ENCODE data around the gene MISP3. TPM values are rescaled to one million over a fixed set of nuclear protein-coding genes. Genes with fewer than 3 reads are reported as not detected.

Gene MISP3
- total RNA-seq, 1 donor from 2014 or later = not detected

DNA sequence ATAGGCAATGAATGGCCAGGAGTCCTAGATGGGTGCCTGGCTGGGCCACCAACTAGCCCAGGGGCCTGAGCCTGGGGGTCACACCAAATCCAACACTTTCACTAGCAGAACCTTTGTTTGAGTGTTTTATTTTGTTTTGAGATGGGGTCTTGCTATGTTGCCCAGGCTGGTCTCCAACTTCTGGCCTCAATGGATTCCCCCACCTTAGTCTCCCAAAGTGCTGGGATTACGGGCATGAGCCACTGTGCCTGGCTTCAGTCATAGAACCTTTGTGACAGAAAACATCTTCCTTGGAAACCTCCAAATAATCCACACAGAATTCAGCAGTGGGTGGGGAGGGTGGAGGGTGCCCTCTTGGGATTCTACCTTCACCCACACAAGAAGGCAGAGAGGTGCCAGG, 38.9 kb downstream of the MISP3 start:
- Histone ChIP-seq H3K36me3 (ENCODE audit: control insufficient read depth in 3 of 3, insufficient read depth in 3 of 3, low read length in 3 of 3) (peaks cover 0 to 7% (median 0%) of the 10 kb centered on the region in 3 donors), H3K9me3 (ENCODE audit: control insufficient read depth in 3 of 3, low read length in 3 of 3) (no peaks in the 10 kb centered on the region), H3K4me3 (ENCODE audit: low read length in 3 of 3) (no peak overlapping the region), H3K27me3 (ENCODE audit: control insufficient read depth in 3 of 3, insufficient read depth in 3 of 3, low read length in 3 of 3) (no peaks in the 10 kb centered on the region), H3K27ac (ENCODE audit: low read depth, low read length) (no peak overlapping the region), H3K9ac (ENCODE audit: low read depth in 1 of 3, low read length in 3 of 3) (peak overlapping the region in 1 of 3 donors; percentile 51), H3K4me1 (ENCODE audit: control insufficient read depth in 3 of 3, insufficient read depth in 3 of 3, low read length in 3 of 3) (peaks cover 69 to 78% (median 71%) of the 10 kb centered on the region in 3 donors)

DNA sequence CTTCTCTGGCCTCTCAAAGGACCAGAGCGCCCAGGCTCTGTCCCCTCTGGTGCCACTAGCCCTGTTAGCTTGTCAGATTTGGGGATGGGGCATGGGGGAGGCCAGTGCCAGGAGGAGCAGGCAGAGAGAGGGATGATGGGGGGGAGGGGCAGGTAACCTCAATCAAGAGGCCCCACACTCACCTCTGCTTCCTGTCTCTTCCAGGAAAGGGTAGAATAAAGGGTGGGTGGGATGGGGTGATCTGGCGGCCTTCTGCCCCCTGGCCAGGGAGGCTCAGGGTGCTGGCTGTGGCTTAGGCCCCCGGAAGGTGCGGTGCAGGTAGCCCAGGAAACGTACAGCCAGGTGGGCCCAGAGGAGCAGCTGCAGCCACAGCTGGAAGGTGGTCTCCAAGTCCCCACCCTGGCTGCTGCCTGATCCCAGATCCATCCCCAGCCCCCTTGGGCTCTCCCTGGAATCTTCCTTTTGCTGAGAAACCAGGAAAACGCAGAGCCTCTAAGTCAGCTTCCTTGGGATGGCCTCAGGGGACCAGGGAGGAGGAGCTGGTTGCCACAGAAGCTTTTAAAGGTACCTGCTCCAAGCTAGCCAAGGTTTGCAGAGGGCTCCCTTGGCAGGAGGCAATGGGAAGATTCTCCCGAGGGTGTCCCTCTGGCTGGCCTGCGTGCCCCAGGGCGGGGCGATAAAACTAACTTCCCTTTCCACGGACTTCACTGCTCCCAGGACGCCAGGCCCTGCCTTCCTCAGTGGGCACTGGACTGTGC, 39.6 kb downstream of the MISP3 start:
- no peaks in the 10 kb centered on the region for H3K9me3 ChIP-seq (ENCODE audit: control insufficient read depth in 3 of 3, low read length in 3 of 3)
- no peaks in the 10 kb centered on the region for H3K27me3 ChIP-seq (ENCODE audit: control insufficient read depth in 3 of 3, insufficient read depth in 3 of 3, low read length in 3 of 3)
- H3K27ac ChIP-seq (ENCODE audit: low read depth, low read length) = peak overlapping the region; percentile 83
- H3K4me1 ChIP-seq (ENCODE audit: control insufficient read depth in 3 of 3, insufficient read depth in 3 of 3, low read length in 3 of 3) = peaks cover 70 to 80% (median 71%) of the 10 kb centered on the region in 3 donors
- peak overlapping the region; percentile 76 to 84 (median 77) for H3K9ac ChIP-seq (ENCODE audit: low read depth in 1 of 3, low read length in 3 of 3)
- H3K36me3 ChIP-seq (ENCODE audit: control insufficient read depth in 3 of 3, insufficient read depth in 3 of 3, low read length in 3 of 3) = peaks cover 0 to 2% (median 0%) of the 10 kb centered on the region in 3 donors
- H3K4me3 ChIP-seq (ENCODE audit: low read length in 3 of 3) = peak overlapping the region; percentile 59 to 73 (median 63)

DNA sequence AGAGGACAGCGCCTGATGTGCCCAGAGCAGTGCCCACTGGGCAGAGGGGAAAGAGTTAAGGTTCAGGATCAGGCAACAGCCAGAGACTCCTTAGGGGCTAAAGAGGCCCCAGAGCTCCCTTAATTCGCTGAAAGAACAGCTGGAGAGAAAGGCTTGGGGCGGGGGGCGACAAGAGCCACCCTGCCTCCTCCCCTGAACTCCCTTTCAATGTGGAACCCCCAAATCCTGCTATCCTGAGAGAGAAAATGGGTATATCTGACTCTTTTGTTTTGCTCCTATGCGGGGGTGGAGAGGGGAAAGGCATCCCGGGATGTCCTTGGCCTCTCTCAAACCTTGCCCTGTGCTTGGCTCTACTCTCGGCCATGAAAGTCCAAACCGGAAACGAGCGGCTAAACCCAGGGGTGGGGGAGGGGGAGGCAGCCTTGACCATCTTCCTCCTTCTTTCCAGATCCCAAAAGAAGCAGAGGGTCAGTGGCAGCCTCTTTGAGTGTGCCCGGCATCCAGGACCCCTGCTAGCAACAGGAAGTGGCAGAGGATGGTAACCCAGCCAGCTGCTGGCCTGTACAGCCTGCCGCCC, 40.3 kb downstream of the MISP3 start:
- Histone ChIP-seq H3K4me1 (ENCODE audit: control insufficient read depth in 3 of 3, insufficient read depth in 3 of 3, low read length in 3 of 3) (peaks cover 63 to 74% (median 64%) of the 10 kb centered on the region in 3 donors), H3K9ac (ENCODE audit: low read depth in 1 of 3, low read length in 3 of 3) (peak overlapping the region; percentile 76 to 84 (median 77)), H3K27me3 (ENCODE audit: control insufficient read depth in 3 of 3, insufficient read depth in 3 of 3, low read length in 3 of 3) (no peaks in the 10 kb centered on the region), H3K9me3 (ENCODE audit: control insufficient read depth in 3 of 3, low read length in 3 of 3) (no peaks in the 10 kb centered on the region), H3K36me3 (ENCODE audit: control insufficient read depth in 3 of 3, insufficient read depth in 3 of 3, low read length in 3 of 3) (peaks cover 0 to 2% (median 0%) of the 10 kb centered on the region in 3 donors), H3K4me3 (ENCODE audit: low read length in 3 of 3) (peak overlapping the region; percentile 59 to 73 (median 63)), H3K27ac (ENCODE audit: low read depth, low read length) (peak overlapping the region; percentile 83)

DNA sequence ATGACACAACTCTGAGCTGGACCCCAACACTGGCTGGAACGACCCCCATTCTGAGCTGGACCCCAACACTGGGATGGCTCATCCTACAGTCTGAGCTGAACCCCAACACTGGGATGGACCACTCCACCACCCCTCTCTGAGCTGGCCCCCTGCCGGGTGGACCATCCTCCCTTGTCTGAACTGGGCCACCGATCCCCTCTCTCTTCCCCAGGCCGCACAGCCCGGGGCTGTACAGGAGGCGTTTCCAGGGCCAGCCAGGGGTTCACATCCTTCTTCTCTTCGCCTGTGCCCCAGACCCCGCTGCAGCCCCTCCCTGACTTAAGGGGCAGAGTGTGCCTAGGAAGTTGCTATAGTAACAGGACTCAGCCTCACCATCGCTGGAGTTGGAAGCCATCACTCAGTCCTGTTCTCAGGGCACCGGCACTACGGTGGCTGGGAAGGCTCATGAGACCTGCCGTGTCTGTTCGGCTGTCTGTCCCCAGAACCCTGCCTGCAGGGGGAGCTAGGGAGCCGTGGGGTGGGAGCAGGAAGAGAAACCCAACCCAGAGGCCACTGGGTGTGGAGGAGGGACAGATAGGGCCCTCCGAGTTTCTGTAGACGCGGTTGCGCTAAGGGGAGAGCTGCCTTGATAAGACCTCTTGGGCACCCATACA, 41.3 kb downstream of the MISP3 start:
- peaks cover 65 to 76% (median 67%) of the 10 kb centered on the region in 3 donors for H3K4me1 ChIP-seq (ENCODE audit: control insufficient read depth in 3 of 3, insufficient read depth in 3 of 3, low read length in 3 of 3)
- H3K4me3 ChIP-seq (ENCODE audit: low read length in 3 of 3) = peak overlapping the region; percentile 59 to 73 (median 63)
- no peaks in the 10 kb centered on the region for H3K9me3 ChIP-seq (ENCODE audit: control insufficient read depth in 3 of 3, low read length in 3 of 3)
- H3K9ac ChIP-seq (ENCODE audit: low read depth in 1 of 3, low read length in 3 of 3) = peak overlapping the region; percentile 76 to 84 (median 77)
- H3K27me3 ChIP-seq (ENCODE audit: control insufficient read depth in 3 of 3, insufficient read depth in 3 of 3, low read length in 3 of 3) = no peaks in the 10 kb centered on the region
- peaks cover 0 to 2% (median 0%) of the 10 kb centered on the region in 3 donors for H3K36me3 ChIP-seq (ENCODE audit: control insufficient read depth in 3 of 3, insufficient read depth in 3 of 3, low read length in 3 of 3)
- H3K27ac ChIP-seq (ENCODE audit: low read depth, low read length) = peak overlapping the region; percentile 83

DNA sequence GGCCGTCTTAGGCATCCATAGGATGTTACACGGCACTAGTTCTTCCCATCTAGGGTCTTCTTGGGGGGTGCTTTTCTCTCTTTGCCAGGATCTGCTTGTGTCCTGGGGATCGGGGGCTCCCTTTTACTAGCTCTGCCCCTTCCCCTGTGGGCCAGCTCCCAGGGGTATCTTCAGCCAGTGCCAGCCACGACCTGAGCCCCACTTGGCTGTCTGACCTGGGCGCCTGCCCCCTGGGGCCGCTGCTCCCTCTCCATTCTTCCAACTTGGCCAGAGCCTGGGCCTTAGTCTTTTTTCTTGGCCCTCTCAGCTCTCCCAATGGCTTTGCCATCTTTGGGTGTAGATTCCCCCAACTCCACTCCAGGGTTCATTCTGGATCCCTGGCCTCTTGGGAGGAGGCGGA, 41.9 kb downstream of the MISP3 start:
- Histone ChIP-seq H3K27ac (ENCODE audit: low read depth, low read length) (peak overlapping the region; percentile 83), H3K4me1 (ENCODE audit: control insufficient read depth in 3 of 3, insufficient read depth in 3 of 3, low read length in 3 of 3) (peaks cover 69 to 77% (median 70%) of the 10 kb centered on the region in 3 donors), H3K9me3 (ENCODE audit: control insufficient read depth in 3 of 3, low read length in 3 of 3) (no peaks in the 10 kb centered on the region), H3K9ac (ENCODE audit: low read depth in 1 of 3, low read length in 3 of 3) (peak overlapping the region; percentile 40 to 84 (median 76)), H3K36me3 (ENCODE audit: control insufficient read depth in 3 of 3, insufficient read depth in 3 of 3, low read length in 3 of 3) (peaks cover 0 to 2% (median 0%) of the 10 kb centered on the region in 3 donors), H3K27me3 (ENCODE audit: control insufficient read depth in 3 of 3, insufficient read depth in 3 of 3, low read length in 3 of 3) (no peaks in the 10 kb centered on the region), H3K4me3 (ENCODE audit: low read length in 3 of 3) (peak overlapping the region in 2 of 3 donors; percentile 31 to 63)

DNA sequence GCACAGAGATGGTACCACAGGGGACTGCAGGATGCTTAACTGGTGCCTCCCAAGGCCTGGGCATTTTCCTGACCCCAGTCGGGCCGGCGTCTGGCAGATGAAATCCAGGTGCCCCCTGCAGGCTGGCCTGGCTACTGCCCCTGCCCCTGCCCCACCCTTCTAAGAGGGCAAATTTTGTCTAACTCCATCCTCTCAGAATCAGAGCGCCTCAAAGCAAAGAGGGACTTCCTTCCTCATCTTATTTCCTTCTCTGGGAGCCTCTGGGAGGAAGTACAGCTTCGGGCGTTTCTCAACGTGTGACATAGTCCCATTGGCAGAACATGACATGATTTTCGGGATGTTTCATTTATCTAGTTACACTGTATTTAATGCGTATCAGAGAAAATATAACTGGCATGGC, 42.3 kb downstream of the MISP3 start:
- peak overlapping the region; percentile 83 for H3K27ac ChIP-seq (ENCODE audit: low read depth, low read length)
- H3K27me3 ChIP-seq (ENCODE audit: control insufficient read depth in 3 of 3, insufficient read depth in 3 of 3, low read length in 3 of 3) = no peaks in the 10 kb centered on the region
- H3K9ac ChIP-seq (ENCODE audit: low read depth in 1 of 3, low read length in 3 of 3) = peak overlapping the region; percentile 40 to 84 (median 76)
- no peaks in the 10 kb centered on the region for H3K9me3 ChIP-seq (ENCODE audit: control insufficient read depth in 3 of 3, low read length in 3 of 3)
- H3K4me1 ChIP-seq (ENCODE audit: control insufficient read depth in 3 of 3, insufficient read depth in 3 of 3, low read length in 3 of 3) = peaks cover 73 to 81% (median 74%) of the 10 kb centered on the region in 3 donors
- peaks cover 0 to 2% (median 0%) of the 10 kb centered on the region in 3 donors for H3K36me3 ChIP-seq (ENCODE audit: control insufficient read depth in 3 of 3, insufficient read depth in 3 of 3, low read length in 3 of 3)
- H3K4me3 ChIP-seq (ENCODE audit: low read length in 3 of 3) = peak overlapping the region in 1 of 3 donors; percentile 7

DNA sequence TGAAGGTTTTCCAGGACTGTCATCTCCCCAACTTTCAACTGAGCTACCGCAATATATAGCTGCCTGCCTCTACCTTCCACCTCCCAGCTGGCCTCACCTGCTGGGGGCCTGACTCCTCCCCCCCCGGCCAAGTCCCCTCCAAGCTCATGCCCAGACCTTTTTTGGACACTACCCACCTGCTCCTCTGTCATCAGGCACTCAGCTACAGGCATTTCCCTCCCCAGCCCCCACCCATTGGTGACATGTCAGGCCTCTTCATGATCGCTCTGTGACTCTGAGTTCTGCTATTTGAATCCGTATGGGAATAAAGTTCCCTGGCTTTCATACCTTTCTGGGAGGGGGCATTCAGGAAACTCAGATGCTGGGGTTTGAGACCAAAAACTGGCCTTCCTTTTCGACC, 43.2 kb downstream of the MISP3 start:
- Histone ChIP-seq H3K4me1 (ENCODE audit: control insufficient read depth in 3 of 3, insufficient read depth in 3 of 3, low read length in 3 of 3) (peaks cover 75 to 82% (median 78%) of the 10 kb centered on the region in 3 donors), H3K9me3 (ENCODE audit: control insufficient read depth in 3 of 3, low read length in 3 of 3) (no peaks in the 10 kb centered on the region), H3K36me3 (ENCODE audit: control insufficient read depth in 3 of 3, insufficient read depth in 3 of 3, low read length in 3 of 3) (peaks cover 0 to 2% (median 0%) of the 10 kb centered on the region in 3 donors), H3K27me3 (ENCODE audit: control insufficient read depth in 3 of 3, insufficient read depth in 3 of 3, low read length in 3 of 3) (no peaks in the 10 kb centered on the region), H3K27ac (ENCODE audit: low read depth, low read length) (peak overlapping the region; percentile 95), H3K4me3 (ENCODE audit: low read length in 3 of 3) (peak overlapping the region; percentile 79 to 89 (median 86)), H3K9ac (ENCODE audit: low read depth in 1 of 3, low read length in 3 of 3) (peak overlapping the region; percentile 80 to 95 (median 90))

DNA sequence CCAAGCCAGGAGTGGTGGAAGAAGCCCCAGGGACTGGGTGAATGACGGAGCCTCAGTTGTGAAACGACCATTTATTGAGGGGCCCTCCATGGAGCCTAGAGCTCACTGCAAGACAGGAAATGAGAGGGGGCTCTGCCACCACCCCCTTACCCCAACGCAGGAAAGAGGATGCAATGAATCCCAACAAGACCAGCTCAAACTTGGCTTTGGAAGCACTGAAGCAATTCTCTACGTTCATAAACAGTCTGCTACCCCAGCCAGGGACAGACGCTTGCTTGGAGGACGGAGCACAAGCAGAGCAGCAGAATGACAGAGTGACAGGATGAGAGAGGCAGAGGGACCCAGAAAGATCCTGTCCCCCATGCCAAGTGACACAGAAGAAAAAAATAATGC, 43.9 kb downstream of the MISP3 start:
- Histone ChIP-seq H3K27me3 (ENCODE audit: control insufficient read depth in 3 of 3, insufficient read depth in 3 of 3, low read length in 3 of 3) (no peaks in the 10 kb centered on the region), H3K9ac (ENCODE audit: low read depth in 1 of 3, low read length in 3 of 3) (peak overlapping the region; percentile 80 to 95 (median 90)), H3K36me3 (ENCODE audit: control insufficient read depth in 3 of 3, insufficient read depth in 3 of 3, low read length in 3 of 3) (peaks cover 0 to 2% (median 0%) of the 10 kb centered on the region in 3 donors), H3K27ac (ENCODE audit: low read depth, low read length) (peak overlapping the region; percentile 95), H3K4me3 (ENCODE audit: low read length in 3 of 3) (peak overlapping the region; percentile 79 to 89 (median 86)), H3K9me3 (ENCODE audit: control insufficient read depth in 3 of 3, low read length in 3 of 3) (no peaks in the 10 kb centered on the region), H3K4me1 (ENCODE audit: control insufficient read depth in 3 of 3, insufficient read depth in 3 of 3, low read length in 3 of 3) (peaks cover 72 to 79% (median 73%) of the 10 kb centered on the region in 3 donors)

DNA sequence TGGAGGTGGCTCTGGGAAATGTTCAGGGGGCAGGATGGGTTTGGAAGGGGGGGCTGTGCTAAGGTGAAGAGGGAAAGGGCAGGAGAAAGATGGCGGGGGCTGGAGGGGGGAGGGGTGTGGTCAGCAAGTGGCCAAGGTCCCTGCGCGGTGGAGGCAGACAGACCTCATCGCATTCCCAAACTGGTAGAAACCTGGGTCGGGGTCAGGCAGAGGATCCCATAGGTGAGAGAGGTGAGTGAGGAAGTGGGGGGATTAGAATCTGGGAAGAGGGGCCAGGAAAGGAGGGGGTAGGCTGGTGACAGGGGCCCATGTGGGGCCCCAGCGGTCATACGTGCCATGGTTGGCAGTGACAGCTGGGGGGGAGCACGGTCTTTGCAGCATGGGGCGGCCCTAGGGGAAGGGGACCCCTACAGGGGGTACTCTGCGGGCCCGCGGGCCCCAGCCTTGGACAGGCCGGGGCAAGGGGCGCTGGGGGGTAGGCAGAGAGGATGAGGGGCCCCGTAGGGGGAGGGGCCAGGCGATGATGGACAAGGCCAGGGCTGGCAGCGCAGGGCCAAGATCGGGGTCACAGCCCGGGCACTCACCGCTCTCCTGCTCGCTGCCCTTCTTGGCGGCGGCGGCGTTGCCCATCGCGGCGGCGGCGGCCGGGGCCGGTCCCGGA, 44.5 kb downstream of the MISP3 start:
- H3K9me3 ChIP-seq (ENCODE audit: control insufficient read depth in 3 of 3, low read length in 3 of 3) = no peaks in the 10 kb centered on the region
- no peaks in the 10 kb centered on the region for H3K36me3 ChIP-seq (ENCODE audit: control insufficient read depth in 3 of 3, insufficient read depth in 3 of 3, low read length in 3 of 3)
- H3K4me3 ChIP-seq (ENCODE audit: low read length in 3 of 3) = peak overlapping the region; percentile 79 to 89 (median 86)
- no peaks in the 10 kb centered on the region for H3K27me3 ChIP-seq (ENCODE audit: control insufficient read depth in 3 of 3, insufficient read depth in 3 of 3, low read length in 3 of 3)
- peak overlapping the region; percentile 95 for H3K27ac ChIP-seq (ENCODE audit: low read depth, low read length)
- H3K4me1 ChIP-seq (ENCODE audit: control insufficient read depth in 3 of 3, insufficient read depth in 3 of 3, low read length in 3 of 3) = peaks cover 66 to 74% (median 68%) of the 10 kb centered on the region in 3 donors
- H3K9ac ChIP-seq (ENCODE audit: low read depth in 1 of 3, low read length in 3 of 3) = peak overlapping the region; percentile 80 to 95 (median 90)

Data from skeletal muscle tissue (tissue), 4 donors.